Endothelial cell of umbilical vein (primary cell): ENCODE results near the gene SPRYD3. TPM values are rescaled to one million over a fixed set of nuclear protein-coding genes. Genes with fewer than 3 reads are reported as not detected.

Source experiments
- BruUV-seq: library from RNA; stranded (reverse); fragments of 400-500 nt; replicated peaks from 2 replicates; lab custom pipeline; 2021; lab: Mats Ljungman, UMichigan
- CTCF ChIA-PET: fragments of 300-600, 350-600 bp; sonication (Branson Sonifier 250); formaldehyde crosslinking; loops from one replicate; lab custom pipeline; 2021; ENCODE audit warnings: antibody characterized with exemption, inconsistent platforms; lab: Charles Lee
- POLR2A ChIA-PET: fragments of 300-600, 350-600 bp; sonication (Branson Sonifier 250); formaldehyde crosslinking; loops from one replicate; lab custom pipeline; 2021; ENCODE audit warnings: antibody characterized with exemption, inconsistent platforms; lab: Charles Lee
- DNase-seq: peaks from one replicate; pipeline ENCODE4 v3.0.0-alpha.2; 2011; ENCODE audit warnings: low read depth, low spot score
- FAIRE-seq: peaks from 2 replicates; lab custom pipeline; 2011; peaks lifted over from hg19 to GRCh38; lab: Jason Lieb, UNC
- H2AFZ ChIP-seq: 2 replicates; pipeline ENCODE4 v1.6.0; 2012; ENCODE audit warnings: low read depth, low read length, control low read depth, inconsistent platforms
- H3K27ac ChIP-seq: 2 replicates; pipeline ENCODE4 v1.5.1; 2011; ENCODE audit warnings: low read depth, mild to moderate bottlenecking, control low read depth, low read length, moderate library complexity; ENCODE audit not compliant: insufficient read depth
- H3K27me3 ChIP-seq, 2 experiments: 2 replicates each; pipeline versions ENCODE4 v1.6.0 to v1.6.1; 2011; ENCODE audit warnings: low read length in 2 of 2, mixed read lengths in 1 of 2; ENCODE audit not compliant: control insufficient read depth in 2 of 2, insufficient read depth in 2 of 2
- H3K36me3 ChIP-seq, 2 experiments: 2 replicates in 1 of 2; 3 replicates in 1 of 2; pipeline ENCODE4 v1.5.1; 2011; ENCODE audit warnings: low read length in 2 of 2, mild to moderate bottlenecking in 1 of 2, moderate library complexity in 1 of 2; ENCODE audit not compliant: control insufficient read depth in 2 of 2, insufficient read depth in 2 of 2; ENCODE audit errors: extremely low read depth in 1 of 2
- H3K4me1 ChIP-seq: 3 replicates; pipeline ENCODE4 v1.5.1; 2011; ENCODE audit warnings: mild to moderate bottlenecking, low read length; ENCODE audit not compliant: control insufficient read depth, insufficient read depth; ENCODE audit errors: extremely low read depth
- H3K4me2 ChIP-seq: 2 replicates; pipeline ENCODE4 v1.6.1; 2011; ENCODE audit warnings: low read length, control low read depth, mixed read lengths; ENCODE audit not compliant: insufficient read depth
- H3K4me3 ChIP-seq, 3 experiments: fragments of 200-600 bp in 1 of 3; sonication (generic), shearing (Covaris generic) in 1 of 3; replicated peaks in 1 of 3; 2 replicates each; pipeline ENCODE4 v1.5.1; 2011 to 2016; ENCODE audit warnings: control low read depth in 3 of 3, low read length in 3 of 3, mild to moderate bottlenecking in 2 of 3, inconsistent platforms in 1 of 3, low read depth in 1 of 3, moderate library complexity in 1 of 3; ENCODE audit not compliant: insufficient read depth in 1 of 3
- H3K79me2 ChIP-seq: 2 replicates; pipeline ENCODE4 v1.6.0; 2012; ENCODE audit warnings: low read length, inconsistent platforms; ENCODE audit not compliant: control insufficient read depth, insufficient read depth
- H3K9ac ChIP-seq: replicated peaks from 2 replicates; pipeline ENCODE3; 2011; ENCODE audit warnings: low read length, control low read depth; ENCODE audit not compliant: insufficient read depth; ENCODE audit errors: extremely low read depth
- H3K9me1 ChIP-seq: replicated peaks from 3 replicates; pipeline ENCODE4 v1.6.0; 2011; ENCODE audit warnings: mild to moderate bottlenecking, low read length; ENCODE audit not compliant: control insufficient read depth, insufficient read depth; ENCODE audit errors: extremely low read depth
- H3K9me3 ChIP-seq: replicated peaks from 2 replicates; pipeline ENCODE4 v1.5.1; 2012; ENCODE audit warnings: low read length, inconsistent platforms; ENCODE audit not compliant: control insufficient read depth, insufficient read depth
- H4K20me1 ChIP-seq: replicated peaks from 2 replicates; pipeline ENCODE3; 2011; ENCODE audit warnings: mild to moderate bottlenecking, low read length; ENCODE audit not compliant: control insufficient read depth, insufficient read depth; ENCODE audit errors: extremely low read depth
- CTCF ChIP-seq, 2 donors: IDR thresholded peaks; 1 replicate in 1 of 2; 2 replicates in 1 of 2; pipeline ENCODE4 v1.5.1; 2011; ENCODE audit warnings: low read length in 2 of 2, mild to moderate bottlenecking in 2 of 2, moderate library complexity in 2 of 2, control low read depth in 1 of 2, inconsistent platforms in 1 of 2, low read depth in 1 of 2; ENCODE audit not compliant: insufficient read depth in 1 of 2; ENCODE audit errors: extremely low read depth in 1 of 2
- EZH2 ChIP-seq: IDR thresholded peaks from 2 replicates; pipeline ENCODE4 v1.6.1; 2012; ENCODE audit warnings: borderline replicate concordance, low read depth, mild to moderate bottlenecking, moderate library complexity, low read length, inconsistent platforms; ENCODE audit not compliant: severe bottlenecking
- FOS ChIP-seq: IDR thresholded peaks from 2 replicates; pipeline ENCODE4 v1.6.1; 2011; ENCODE audit warnings: mild to moderate bottlenecking, low read length, moderate library complexity, borderline replicate concordance; ENCODE audit not compliant: insufficient read depth
- GATA2 ChIP-seq: IDR thresholded peaks from 2 replicates; pipeline ENCODE4 v1.7.0; 2011; ENCODE audit warnings: low read depth, mild to moderate bottlenecking, moderate library complexity, mixed read lengths, low read length; ENCODE audit not compliant: insufficient read length, insufficient read depth
- JUN ChIP-seq: IDR thresholded peaks from 2 replicates; pipeline ENCODE4 v1.6.1; 2011; ENCODE audit warnings: borderline replicate concordance, low read depth; ENCODE audit not compliant: insufficient read length, insufficient read depth
- MAX ChIP-seq: IDR thresholded peaks from 2 replicates; pipeline ENCODE4 v1.6.1; 2011; ENCODE audit not compliant: insufficient read depth, insufficient read length
- MYC ChIP-seq: IDR thresholded peaks from one replicate; pipeline ENCODE4 v1.6.1; 2011; ENCODE audit warnings: mild to moderate bottlenecking, low read depth, low read length
- POLR2A ChIP-seq: IDR thresholded peaks from 2 replicates; pipeline ENCODE4 v1.6.1; 2012; ENCODE audit warnings: low read depth, mild to moderate bottlenecking, control low read depth, low read length
- POLR2AphosphoS5 ChIP-seq: IDR thresholded peaks from 2 replicates; pipeline ENCODE4 v1.6.1; 2012; ENCODE audit warnings: low read depth, mild to moderate bottlenecking, control low read depth, low read length, moderate library complexity; ENCODE audit not compliant: insufficient read depth
- dilution Hi-C: fragments of 300-500 bp; cut with MboI; formaldehyde crosslinking; loops from one replicate; pipeline ENCODE4 v1.15.0; 2019; ENCODE audit warnings: low sequenced_read_pairs; ENCODE audit not compliant: extremely low pct_ligation_motif_present
- intact Hi-C: fragments of 100-400 bp; cut with micrococcal nuclease; formaldehyde crosslinking; loops from one replicate; pipeline ENCODE4 v1.10.0; 2022
- polyA plus RNA-seq, 4 experiments: library from polyadenylated mRNA; depleted of rRNA in 3 of 4; stranded (reverse) in 3 of 4; unstranded in 1 of 4; fragments of >200 nt; gene quantifications; 2 replicates each; pipeline versions ENCODE4 v1.2.1 to v1.2.3, GENCODE V29; 2011 to 2012; ENCODE audit warnings: missing spikeins in 1 of 4
- total RNA-seq: library from RNA; stranded (reverse); gene quantifications from 2 replicates; pipeline ENCODE4 v1.2.3, GENCODE V29; 2021

SPRYD3 gene
- total and polyA plus RNA-seq, 2 donors (not counting 3 experiments of a cell fraction or from before 2014, with no cell fraction given) = 38.6 to 39.2 TPM

- TF ChIP-seq POLR2AphosphoS5 (no peak), MYC (no peak), MAX (peak; percentile 56)
Observed at GRCh38 chr12:53078425-53079225, 565 bp downstream of the SPRYD3 start.

GRCh38 chr12:53077030-53077429 lies 2.2 kb downstream of the SPRYD3 start:
- POLR2A ChIA-PET = no interaction called here
- H3K9ac ChIP-seq = no peak overlapping the region

More at GRCh38 chr12:53078425-53079225, 565 bp downstream of the SPRYD3 start:
- intact Hi-C loops (loop anchor here (1.0 to 2.0 kb wide), 3 partner anchors 21 to 102 kb away; partner anchors contain the start of genes CSAD and ZNF740), dilution Hi-C loops (no loop called here)
- peaks cover 0 to 22% of the 10 kb centered on the region in 2 experiments for H3K36me3 ChIP-seq
- no peaks in the 10 kb centered on the region for H3K9me3 ChIP-seq
- POLR2A ChIA-PET = interaction anchor here (0.6 to 1.1 kb wide), 7 partner anchors 10 to 117 kb away, joined by 3 to 5 read pairs (median 3); partner anchors contain the start of genes CSAD and IGFBP6
- H3K27me3 ChIP-seq = no peaks in the 10 kb centered on the region
- peak overlapping the region; percentile 78 for H2AFZ ChIP-seq
- peaks cover 9% of the 10 kb centered on the region for H3K4me1 ChIP-seq
- H3K9me1 ChIP-seq = no peaks in the 10 kb centered on the region
- DNase-seq = no peak
- BruUV-seq = TSS peak; percentile 42
- FAIRE-seq = peak; percentile 59
- H3K27ac ChIP-seq = peak overlapping the region; percentile 38
- H4K20me1 ChIP-seq = no peaks in the 10 kb centered on the region
- H3K79me2 ChIP-seq = peaks cover 11% of the 10 kb centered on the region
- H3K4me2 ChIP-seq = peak overlapping the region; percentile 91
- peak overlapping the region; percentile 81 for H3K9ac ChIP-seq
- peak overlapping the region; percentile 68 to 87 (median 80) for H3K4me3 ChIP-seq
- CTCF ChIA-PET = interaction anchor here (0.6 to 6.4 kb wide), 12 partner anchors 10 to 119 kb away, joined by 3 to 91 read pairs (median 4); partner anchors contain the start of genes CSAD, IGFBP6, SOAT2 and ZNF740

More at GRCh38 chr12:53077030-53077429, 2.2 kb downstream of the SPRYD3 start:
- H2AFZ ChIP-seq = no peak overlapping the region
- H3K4me2 ChIP-seq = no peak overlapping the region
- dilution Hi-C loops (no loop called here), intact Hi-C loops (no loop called here)
- H3K9me3 ChIP-seq = no peaks in the 10 kb centered on the region
- FAIRE-seq (no peak), DNase-seq (no peak)
- peaks cover 0 to 22% of the 10 kb centered on the region in 2 experiments for H3K36me3 ChIP-seq
- no peak for TF ChIP-seq MYC
- no peak for TF ChIP-seq MAX
- TF ChIP-seq GATA2 = no peak
- no peak for TF ChIP-seq POLR2A
- TF ChIP-seq FOS = no peak
- no peak for TF ChIP-seq CTCF (IDR thresholded peaks at IDR 0.05; ENCODE audit: extremely low read depth in 1 of 2, insufficient read depth in 1 of 2, low read depth in 1 of 2, low read length in 2 of 2)
- TF ChIP-seq JUN = no peak
- TF ChIP-seq POLR2AphosphoS5 = no peak
- no peak for TF ChIP-seq EZH2
- H4K20me1 ChIP-seq = no peaks in the 10 kb centered on the region
- CTCF ChIA-PET = interaction anchor here (1.0 to 6.4 kb wide), 2 partner anchors 10 to 120 kb away, joined by 3 to 91 read pairs; no protein-coding TSS in a partner anchor
- no TSS peak for BruUV-seq
- no peak overlapping the region for H3K27ac ChIP-seq
- no peaks in the 10 kb centered on the region for H3K27me3 ChIP-seq
- H3K9me1 ChIP-seq = no peaks in the 10 kb centered on the region
- peaks cover 18% of the 10 kb centered on the region for H3K4me1 ChIP-seq
- peaks cover 11% of the 10 kb centered on the region for H3K79me2 ChIP-seq
- no peak overlapping the region for H3K4me3 ChIP-seq
